Suprapubic skin (tissue), 4 donors: Measurements from ENCODE around the gene WDR7. TPM values are rescaled to one million over a fixed set of nuclear protein-coding genes. Genes with fewer than 3 reads are reported as not detected.

Experiments
- DNase-seq, 2 donors: peaks; one replicate each; pipeline ENCODE4 v3.0.0-alpha.2; 2019; ENCODE audit warnings: low spot score in 2 of 2
- H3K27ac ChIP-seq: fragments of 200-600 bp; sonication (generic); one replicate; pipeline ENCODE4 v1.5.1; 2019
- H3K27me3 ChIP-seq: fragments of 200-600 bp; sonication (generic); one replicate; pipeline ENCODE4 v1.5.1; 2019
- H3K36me3 ChIP-seq: fragments of 200-600 bp; sonication (generic); one replicate; pipeline ENCODE4 v1.5.1; 2019
- H3K4me1 ChIP-seq: fragments of 200-600 bp; sonication (generic); one replicate; pipeline ENCODE4 v1.5.1; 2019
- H3K4me3 ChIP-seq: fragments of 200-600 bp; sonication (generic); one replicate; pipeline ENCODE4 v1.5.1; 2019; ENCODE audit warnings: mild to moderate bottlenecking
- H3K9me3 ChIP-seq: fragments of 200-600 bp; sonication (generic); one replicate; pipeline ENCODE4 v1.5.1; 2019
- CTCF ChIP-seq, 2 donors: fragments of 200-600 bp in 1 of 2; fragments of 450-650 bp in 1 of 2; sonication (generic) in 1 of 2; IDR thresholded peaks; one replicate each; pipeline ENCODE4 v1.5.1; 2016 to 2019; ENCODE audit warnings: antibody characterized with exemption in 2 of 2, mild to moderate bottlenecking in 1 of 2, moderate library complexity in 1 of 2
- EP300 ChIP-seq: sonication (generic); formaldehyde crosslinking; IDR thresholded peaks from one replicate; pipeline ENCODE4 v1.6.1; 2017; ENCODE audit warnings: antibody characterized with exemption
- POLR2A ChIP-seq, 2 donors: fragments of 450-650 bp; IDR thresholded peaks; one replicate each; pipeline ENCODE4 v1.6.1; 2017; ENCODE audit warnings: antibody characterized with exemption in 2 of 2, mild to moderate bottlenecking in 2 of 2, moderate library complexity in 2 of 2
- POLR2AphosphoS5 ChIP-seq, 3 donors: sonication (generic); formaldehyde crosslinking; IDR thresholded peaks; one replicate each; pipeline ENCODE4 v1.6.1; 2017; ENCODE audit warnings: antibody characterized with exemption in 3 of 3
- WGBS: methylation state at CpG from one replicate; pipeline ENCODE4 v1.1.5; 2018; 5-methylcytosine and 5-hydroxymethylcytosine counted together
- total RNA-seq, 4 donors: library from RNA; depleted of rRNA; stranded (reverse); fragments of >200 nt; gene quantifications; one replicate each; pipeline ENCODE4 v1.1.0, GENCODE V29; 2016

Gene WDR7
- total RNA-seq, 4 donors from 2014 or later: 14.4 to 29.2 (median 20.2) TPM

DNA sequence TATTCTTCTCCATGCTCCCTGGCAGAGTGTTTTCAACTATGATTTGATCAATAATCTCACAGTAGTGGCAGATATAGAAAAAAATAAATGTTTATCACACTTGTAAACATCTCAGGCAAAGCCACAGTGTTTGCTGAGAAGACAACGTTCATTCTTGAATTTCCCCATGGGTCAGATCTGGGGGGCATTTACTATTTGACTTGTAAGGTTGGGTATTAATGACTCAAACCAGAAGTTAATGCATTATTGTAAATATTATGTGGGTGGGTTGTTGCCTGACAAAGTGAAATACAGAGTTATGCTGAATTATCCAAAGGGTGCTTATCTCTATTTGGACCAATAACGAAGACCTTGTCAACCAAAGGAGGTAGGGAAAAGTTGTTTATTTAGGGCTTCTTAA lies 346.0 kb downstream of the WDR7 start:
- 88% methylated on average over 2 of the region's 2 CpGs for WGBS
- DNase-seq: no peak
- no peak overlapping the region for H3K27ac ChIP-seq

GRCh38 chr18:56999823-57000222 lies 348.7 kb downstream of the WDR7 start:
- Histone ChIP-seq H3K9me3 (no peaks in the 10 kb centered on the region), H3K27me3 (no peaks in the 10 kb centered on the region), H3K36me3 (no peaks in the 10 kb centered on the region), H3K27ac (no peak overlapping the region), H3K4me1 (peaks cover 5% of the 10 kb centered on the region), H3K4me3 (no peak overlapping the region)
- DNase-seq: no peak
- TF ChIP-seq EP300 (no peak), CTCF (IDR thresholded peaks at IDR 0.05) (no peak), POLR2AphosphoS5 (IDR thresholded peaks at IDR 0.05) (no peak), POLR2A (IDR thresholded peaks at IDR 0.05) (no peak)
- 73% methylated on average over 3 of the region's 3 CpGs for WGBS

More for the DNA sequence above, 346.0 kb downstream of the WDR7 start:
- Histone ChIP-seq H3K36me3 (no peaks in the 10 kb centered on the region), H3K4me3 (no peak overlapping the region), H3K27me3 (no peaks in the 10 kb centered on the region), H3K9me3 (no peaks in the 10 kb centered on the region), H3K4me1 (peaks cover 4% of the 10 kb centered on the region)
- TF ChIP-seq CTCF (IDR thresholded peaks at IDR 0.05): no peak
- TF ChIP-seq EP300: no peak
- no peak for TF ChIP-seq POLR2A (IDR thresholded peaks at IDR 0.05)
- TF ChIP-seq POLR2AphosphoS5 (IDR thresholded peaks at IDR 0.05): no peak

GRCh38 chr18:57002627-57003026 lies 351.5 kb downstream of the WDR7 start:
- DNase-seq: no peak
- no peak for TF ChIP-seq POLR2AphosphoS5 (IDR thresholded peaks at IDR 0.05)
- no peak for TF ChIP-seq CTCF (IDR thresholded peaks at IDR 0.05)
- H3K9me3 ChIP-seq: no peaks in the 10 kb centered on the region
- no peaks in the 10 kb centered on the region for H3K27me3 ChIP-seq
- 78% methylated on average over 2 of the region's 2 CpGs for whole genome bisulfite sequencing
- no peaks in the 10 kb centered on the region for H3K36me3 ChIP-seq
- H3K27ac ChIP-seq: no peak overlapping the region
- no peak overlapping the region for H3K4me3 ChIP-seq
- peaks cover 5% of the 10 kb centered on the region for H3K4me1 ChIP-seq

GRCh38 chr18:57003342-57003741 lies 352.2 kb downstream of the WDR7 start:
- WGBS: 80% methylated on average over 2 of the region's 2 CpGs
- no peak for DNase-seq
- Histone ChIP-seq H3K4me1 (peaks cover 5% of the 10 kb centered on the region), H3K27ac (no peak overlapping the region), H3K9me3 (no peaks in the 10 kb centered on the region), H3K4me3 (no peak overlapping the region), H3K36me3 (no peaks in the 10 kb centered on the region), H3K27me3 (no peaks in the 10 kb centered on the region)
- TF ChIP-seq POLR2AphosphoS5 (IDR thresholded peaks at IDR 0.05) (no peak), EP300 (no peak), POLR2A (IDR thresholded peaks at IDR 0.05) (no peak), CTCF (IDR thresholded peaks at IDR 0.05) (no peak)

DNA sequence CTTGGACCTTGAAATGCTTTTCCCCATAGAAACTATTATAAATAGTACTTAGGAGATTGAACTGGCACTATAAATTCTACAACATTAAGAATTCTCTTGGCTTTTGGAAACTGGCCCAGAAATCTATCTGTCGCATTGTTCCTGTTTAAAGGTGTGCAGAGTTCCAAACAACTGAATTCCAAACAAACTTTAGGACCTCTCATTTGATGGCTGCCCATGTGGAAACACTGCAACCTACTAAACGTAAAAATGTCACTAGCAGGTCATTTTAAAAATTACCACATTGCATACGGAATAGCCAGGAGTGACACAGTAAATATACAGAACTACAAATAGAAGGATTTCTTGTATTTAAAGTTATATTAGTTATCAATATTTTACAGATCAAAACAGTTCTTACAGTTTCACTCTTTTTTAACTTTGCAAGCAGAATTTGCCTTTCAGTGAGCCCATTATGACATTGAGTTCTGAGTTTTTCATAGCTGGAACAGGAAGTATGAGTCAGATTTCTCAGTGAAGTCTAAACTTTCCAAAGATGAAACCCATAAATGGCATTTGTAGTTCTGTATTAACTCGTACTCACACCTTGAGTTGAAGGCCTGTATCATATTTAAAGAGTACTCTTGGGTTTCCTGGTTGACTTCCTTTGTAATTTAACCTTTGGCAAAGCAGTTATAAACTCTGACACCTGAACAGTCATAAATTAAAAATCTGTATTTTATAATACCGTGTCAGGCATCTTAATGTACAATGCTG lies 353.4 kb downstream of the WDR7 start:
- no peak overlapping the region for H3K27ac ChIP-seq
- no peak for DNase-seq
- no peaks in the 10 kb centered on the region for H3K27me3 ChIP-seq
- H3K4me1 ChIP-seq: peaks cover 5% of the 10 kb centered on the region
- no peak overlapping the region for H3K4me3 ChIP-seq
- no peaks in the 10 kb centered on the region for H3K36me3 ChIP-seq
- 49% methylated on average over 5 of the region's 5 CpGs for whole genome bisulfite sequencing
- no peaks in the 10 kb centered on the region for H3K9me3 ChIP-seq
- TF ChIP-seq POLR2AphosphoS5 (IDR thresholded peaks at IDR 0.05) (no peak), EP300 (no peak), CTCF (IDR thresholded peaks at IDR 0.05) (no peak), POLR2A (IDR thresholded peaks at IDR 0.05) (no peak)
